Epithelial cell of proximal tubule (primary cell): Measurements from ENCODE around the gene C10orf53. TPM values are rescaled to one million over a fixed set of nuclear protein-coding genes. Genes with fewer than 3 reads are reported as not detected.
"Not testable (repeated sequence)": the region's sequence is repeated elsewhere in the genome, so short reads cannot be mapped to it uniquely, and the experiment has no call there.

Experiments
- DNase-seq: peaks from one replicate; pipeline ENCODE4 v3.0.0-alpha.2; 2011; ENCODE audit warnings: low read depth
- H3K4me3 ChIP-seq: 2 replicates; pipeline ENCODE4 v1.5.1; 2011; ENCODE audit warnings: low read depth, mild to moderate bottlenecking, low read length
- CTCF ChIP-seq: conservative IDR thresholded peaks from 2 replicates; pipeline ENCODE4 v1.5.1; 2012; ENCODE audit warnings: low read depth, mild to moderate bottlenecking, low read length
- total RNA-seq: library from RNA; depleted of rRNA; stranded (reverse); fragments of >200 nt; gene quantifications from 2 replicates; pipeline ENCODE4 v1.2.3, GENCODE V29; 2015

Gene C10orf53
- total RNA-seq, 1 donor from 2014 or later: not detected

- no peak for TF ChIP-seq CTCF
- H3K4me3 ChIP-seq: no peak overlapping the region
- DNase-seq: no peak
These were observed 11.5 kb upstream of the C10orf53 start for GRCh38 chr10:49667991-49668390.

- no peak for DNase-seq
- no peak overlapping the region for H3K4me3 ChIP-seq
- no peak for TF ChIP-seq CTCF
These were observed 10.8 kb upstream of the C10orf53 start for GRCh38 chr10:49668684-49669083.

- peak overlapping the region; percentile 35 for H3K4me3 ChIP-seq
- TF ChIP-seq CTCF: no peak
- DNase-seq: no peak
These were observed 498 bp upstream of the C10orf53 start for GRCh38 chr10:49678827-49679479.

- DNase-seq, H3K4me3 ChIP-seq: not testable (repeated sequence)
These were observed 3.0 kb downstream of the C10orf53 start for GRCh38 chr10:49682449-49682848.

- no peak for DNase-seq
- no peak for TF ChIP-seq CTCF
- H3K4me3 ChIP-seq: no peak overlapping the region
These were observed 3.4 kb downstream of the C10orf53 start for GRCh38 chr10:49682879-49683278.

- no peak for TF ChIP-seq CTCF
- no peak for DNase-seq
These were observed 7.2 kb downstream of the C10orf53 start for GRCh38 chr10:49686651-49687050.

GRCh38 chr10:49688261-49688846, 8.9 kb downstream of the C10orf53 start:
- H3K4me3 ChIP-seq: no peak overlapping the region
- DNase-seq: no peak
- TF ChIP-seq CTCF: no peak

More at GRCh38 chr10:49686651-49687050, 7.2 kb downstream of the C10orf53 start:
- H3K4me3 ChIP-seq: no peak overlapping the region
